ENCODE results near the gene STK32B. TPM values are rescaled to one million over a fixed set of nuclear protein-coding genes. Genes with fewer than 3 reads are reported as not detected.
A peak's percentile ranks its signal among the peaks of the same experiment; 100 is the strongest.

Gene STK32B
- total and polyA plus RNA-seq, 9 of the 15 experiments (the other 6 are each of a cell fraction or from before 2014, with no cell fraction given): 0.03 to 0.20 (median 0.07) TPM; not detected in 2

DNA sequence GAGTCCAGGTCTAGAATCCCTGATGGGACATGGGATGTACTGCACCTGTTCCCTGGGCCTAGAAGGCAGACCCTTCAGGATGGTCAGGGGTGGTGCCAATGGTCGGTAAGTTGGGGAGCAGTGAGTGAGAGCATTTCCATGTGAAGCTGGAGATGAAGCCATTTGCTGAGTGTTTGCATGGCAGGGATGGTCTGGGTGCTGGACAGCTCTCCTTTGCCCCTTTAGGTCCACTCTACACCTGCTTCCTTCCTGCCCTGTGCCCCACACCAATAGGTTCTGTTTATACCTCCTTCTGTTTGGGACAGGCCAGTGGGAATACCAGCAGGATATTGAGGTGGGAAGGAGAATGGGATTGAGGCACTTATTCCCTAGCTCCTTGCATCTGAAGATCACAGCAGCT is 181.3 kb downstream of the STK32B start:
- H3K4me2 ChIP-seq (ENCODE audit: insufficient read depth, low read length): no peak overlapping the region
- WGBS (ENCODE audit: insufficient coverage, low coverage, missing lambda C conversion rate): 0% methylated on average over 1 of the region's 1 CpG
- no peaks in the 10 kb centered on the region for H3K9me3 ChIP-seq (replicated peaks; ENCODE audit: control insufficient read depth, insufficient read depth, low read depth, low read length)
- H3K4me3 ChIP-seq: no peak overlapping the region
- H3K27ac ChIP-seq (ENCODE audit: extremely low read depth, low read depth, low read length): no peak overlapping the region
- intact Hi-C loops (cut with micrococcal nuclease): no loop called here
- no peak for TF ChIP-seq HNRNPL (IDR thresholded peaks at IDR 0.05; ENCODE audit: low read depth, low read length)
- TF ChIP-seq, protein P1, sequence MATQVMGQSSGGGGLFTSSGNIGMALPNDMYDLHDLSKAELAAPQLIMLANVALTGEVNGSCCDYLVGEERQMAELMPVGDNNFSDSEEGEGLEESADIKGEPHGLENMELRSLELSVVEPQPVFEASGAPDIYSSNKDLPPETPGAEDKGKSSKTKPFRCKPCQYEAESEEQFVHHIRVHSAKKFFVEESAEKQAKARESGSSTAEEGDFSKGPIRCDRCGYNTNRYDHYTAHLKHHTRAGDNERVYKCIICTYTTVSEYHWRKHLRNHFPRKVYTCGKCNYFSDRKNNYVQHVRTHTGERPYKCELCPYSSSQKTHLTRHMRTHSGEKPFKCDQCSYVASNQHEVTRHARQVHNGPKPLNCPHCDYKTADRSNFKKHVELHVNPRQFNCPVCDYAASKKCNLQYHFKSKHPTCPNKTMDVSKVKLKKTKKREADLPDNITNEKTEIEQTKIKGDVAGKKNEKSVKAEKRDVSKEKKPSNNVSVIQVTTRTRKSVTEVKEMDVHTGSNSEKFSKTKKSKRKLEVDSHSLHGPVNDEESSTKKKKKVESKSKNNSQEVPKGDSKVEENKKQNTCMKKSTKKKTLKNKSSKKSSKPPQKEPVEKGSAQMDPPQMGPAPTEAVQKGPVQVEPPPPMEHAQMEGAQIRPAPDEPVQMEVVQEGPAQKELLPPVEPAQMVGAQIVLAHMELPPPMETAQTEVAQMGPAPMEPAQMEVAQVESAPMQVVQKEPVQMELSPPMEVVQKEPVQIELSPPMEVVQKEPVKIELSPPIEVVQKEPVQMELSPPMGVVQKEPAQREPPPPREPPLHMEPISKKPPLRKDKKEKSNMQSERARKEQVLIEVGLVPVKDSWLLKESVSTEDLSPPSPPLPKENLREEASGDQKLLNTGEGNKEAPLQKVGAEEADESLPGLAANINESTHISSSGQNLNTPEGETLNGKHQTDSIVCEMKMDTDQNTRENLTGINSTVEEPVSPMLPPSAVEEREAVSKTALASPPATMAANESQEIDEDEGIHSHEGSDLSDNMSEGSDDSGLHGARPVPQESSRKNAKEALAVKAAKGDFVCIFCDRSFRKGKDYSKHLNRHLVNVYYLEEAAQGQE (IDR thresholded peaks at IDR 0.05; ENCODE audit: borderline replicate concordance): 0 out of 2 replicates have a peak, but pooled peaks have one; percentile 10
- TF ChIP-seq, protein P1 (CRISPR knock-in tag; IDR thresholded peaks at IDR 0.05; ENCODE audit: low read depth): no peak
- no peaks in the 10 kb centered on the region for H4K20me1 ChIP-seq (replicated peaks; ENCODE audit: control insufficient read depth, insufficient read depth, low read length)
- no TSS peak for BruUV-seq (replicated peaks)
- H2AFZ ChIP-seq (ENCODE audit: low read depth, low read length): no peak overlapping the region
- H3K27me3 ChIP-seq (ENCODE audit: control insufficient read depth in 2 of 2, insufficient read depth in 2 of 2, low read length in 2 of 2): no peaks in the 10 kb centered on the region; a peak in 1 of 5 replicates
- POLR2A ChIA-PET: interaction anchor here (0.6 kb wide), 1 partner anchor 751 kb away, joined by 3 read pairs; no protein-coding TSS in a partner anchor
- H3K9me1 ChIP-seq (ENCODE audit: control insufficient read depth, insufficient read depth, low read length): no peaks in the 10 kb centered on the region
- no peaks in the 10 kb centered on the region for H3K4me1 ChIP-seq (replicated peaks in 1 of 2; ENCODE audit: control insufficient read depth in 2 of 2, insufficient read depth in 2 of 2, low read length in 2 of 2)
- CTCF ChIA-PET (ENCODE audit: low intra/inter-chr PET ratio): no interaction called here
- DNase-seq (ENCODE audit: extremely low read depth in 1 of 4, low spot score in 3 of 4) (no peak), ATAC-seq (no peak), FAIRE-seq (no peak)
- no peak overlapping the region for H3K9ac ChIP-seq (ENCODE audit: insufficient read depth in 1 of 2, low read depth in 2 of 2, low read length in 2 of 2)
- in situ Hi-C loops (cut with MboI): no loop called here
- no peaks in the 10 kb centered on the region for H3K79me2 ChIP-seq (ENCODE audit: control insufficient read depth, insufficient read depth, low read length)
- no peaks in the 10 kb centered on the region for H3K36me3 ChIP-seq (ENCODE audit: control insufficient read depth, insufficient read depth, low read length)
